Esophagus squamous epithelium (tissue), 5 donors: Measurements from ENCODE around the gene GAS2L2. TPM values are rescaled to one million over a fixed set of nuclear protein-coding genes. Genes with fewer than 3 reads are reported as not detected.

Source experiments
- DNase-seq: peaks from one replicate; lab custom pipeline; 2025; lab: John Stamatoyannopoulos, UW
- H3K27ac ChIP-seq, 4 donors: fragments of 200-600 bp; sonication (generic); one replicate each; pipeline ENCODE4 v1.5.1; 2016 to 2019; ENCODE audit warnings: mild to moderate bottlenecking in 1 of 4
- H3K27me3 ChIP-seq, 4 donors: fragments of 200-600 bp; sonication (generic); 1 replicate in 3 of 4; 2 replicates in 1 of 4; pipeline versions ENCODE4 v1.5.1 to v1.6.0; 2017 to 2021; ENCODE audit warnings: antibody characterized with exemption in 1 of 4
- H3K36me3 ChIP-seq, 3 donors: fragments of 200-600 bp; sonication (generic); one replicate each; pipeline ENCODE4 v1.5.1; 2016 to 2019
- H3K4me1 ChIP-seq, 3 donors: fragments of 200-600 bp; sonication (generic); one replicate each; pipeline ENCODE4 v1.5.1; 2017 to 2019
- H3K4me3 ChIP-seq, 4 donors: fragments of 200-600 bp; sonication (generic); 1 replicate in 3 of 4; 2 replicates in 1 of 4; pipeline ENCODE4 v1.5.1; 2016 to 2019; ENCODE audit warnings: mild to moderate bottlenecking in 2 of 4, moderate library complexity in 1 of 4
- H3K9me3 ChIP-seq, 3 donors: fragments of 200-600 bp; sonication (generic); one replicate each; pipeline ENCODE4 v1.5.1; 2016 to 2019
- CTCF ChIP-seq, 6 experiments: fragments of 450-650 bp in 4 of 6; fragments of 200-600 bp in 2 of 6; sonication (generic) in 2 of 6; IDR thresholded peaks; one replicate each; pipeline ENCODE4 v1.5.1; 2016 to 2019; ENCODE audit warnings: antibody characterized with exemption in 6 of 6, mild to moderate bottlenecking in 4 of 6, moderate library complexity in 4 of 6
- POLR2A ChIP-seq, 4 donors: fragments of 450-650 bp; IDR thresholded peaks; one replicate each; pipeline ENCODE4 v1.6.1; 2017; ENCODE audit warnings: antibody characterized with exemption in 4 of 4, mild to moderate bottlenecking in 4 of 4, moderate library complexity in 3 of 4
- WGBS, 2 donors: methylation state at CpG; one replicate each; pipeline ENCODE4 v1.1.5; 2018; 5-methylcytosine and 5-hydroxymethylcytosine counted together
- intact Hi-C: fragments of 100-400 bp; cut with DNase I; formaldehyde crosslinking; loops from one replicate; pipeline ENCODE4 v1.15.0; 2022
- total RNA-seq, 4 donors: library from RNA; depleted of rRNA; stranded (reverse); fragments of >200 nt; gene quantifications; one replicate each; pipeline ENCODE4 v1.1.0, GENCODE V29; 2016
- donor health status: DM: yes; HTN: yes; CAD: no.

Gene GAS2L2
- total RNA-seq, 4 donors from 2014 or later = not detected

DNA sequence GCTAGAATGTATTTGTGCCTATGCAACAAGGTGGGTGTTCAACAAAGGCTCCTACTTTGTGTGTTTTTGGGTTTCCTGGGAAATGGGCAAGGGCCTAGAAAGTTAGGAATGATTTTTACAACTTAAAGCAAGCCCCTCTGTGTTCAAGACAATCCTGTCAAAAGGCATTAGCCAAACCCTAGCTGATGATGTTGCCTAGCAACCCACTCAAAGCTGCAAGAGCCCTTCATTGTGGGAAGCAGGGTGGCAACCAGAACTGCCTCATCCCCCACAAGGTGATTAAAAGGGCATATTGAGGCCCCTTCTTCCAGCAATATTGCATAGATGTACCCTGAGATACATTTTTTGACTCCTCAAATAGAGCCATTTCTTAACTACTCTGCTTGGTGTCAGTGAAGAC is 37.6 kb downstream of the GAS2L2 start:
- intact Hi-C loops = no loop called here
- Histone ChIP-seq H3K27ac (no peak overlapping the region), H3K27me3 (no peaks in the 10 kb centered on the region), H3K9me3 (no peaks in the 10 kb centered on the region), H3K36me3 (peaks cover 0 to 74% (median 9%) of the 10 kb centered on the region in 3 donors), H3K4me3 (no peak overlapping the region), H3K4me1 (peaks cover 3 to 38% (median 3%) of the 10 kb centered on the region in 3 donors)
- no peak for DNase-seq
- no peak for TF ChIP-seq POLR2A (IDR thresholded peaks at IDR 0.05)

DNA sequence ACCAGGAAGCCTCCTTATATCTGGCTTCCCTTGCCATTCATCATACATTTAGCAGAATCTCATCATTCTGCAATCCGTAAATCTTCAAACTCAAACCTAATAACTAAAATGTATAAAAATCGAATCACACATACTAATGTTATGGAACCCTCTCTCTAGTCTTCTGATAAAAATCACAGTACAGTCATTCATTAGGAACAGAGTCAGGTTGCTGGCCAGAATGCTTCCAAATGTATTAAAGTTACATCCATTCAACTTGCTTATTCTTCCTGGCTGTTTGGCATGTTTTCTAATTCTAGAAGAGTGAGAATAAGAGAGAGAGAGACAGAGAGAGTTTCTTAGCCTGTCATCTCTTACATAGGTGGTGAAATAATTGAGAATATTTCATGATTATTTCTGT is 38.1 kb downstream of the GAS2L2 start:
- 84 to 88% methylated on average over 2 of the region's 2 CpGs for WGBS, 2 donors
- peaks cover 3 to 38% (median 3%) of the 10 kb centered on the region in 3 donors for H3K4me1 ChIP-seq

GRCh38 chr17:35713069-35713728 is 39.8 kb downstream of the GAS2L2 start:
- WGBS, 2 donors = 52 to 54% methylated on average over 6 to 7 of the region's 7 CpGs
- DNase-seq = no peak
- H3K4me3 ChIP-seq = no peak overlapping the region
- intact Hi-C loops = no loop called here
- H3K36me3 ChIP-seq = peaks cover 0 to 80% (median 5%) of the 10 kb centered on the region in 3 donors
- peak overlapping the region in 1 of 4 donors; percentile 3 for H3K27ac ChIP-seq
- TF ChIP-seq CTCF (IDR thresholded peaks at IDR 0.05) = no peak
- TF ChIP-seq POLR2A (IDR thresholded peaks at IDR 0.05) = no peak
- H3K27me3 ChIP-seq = no peaks in the 10 kb centered on the region
- no peaks in the 10 kb centered on the region for H3K9me3 ChIP-seq
- H3K4me1 ChIP-seq = peaks cover 0 to 38% (median 3%) of the 10 kb centered on the region in 3 donors

More for the DNA sequence above, 38.1 kb downstream of the GAS2L2 start:
- DNase-seq = no peak
- Histone ChIP-seq H3K9me3 (no peaks in the 10 kb centered on the region), H3K4me3 (no peak overlapping the region), H3K27me3 (no peaks in the 10 kb centered on the region), H3K27ac (no peak overlapping the region), H3K36me3 (peaks cover 0 to 76% (median 9%) of the 10 kb centered on the region in 3 donors)
- no peak for TF ChIP-seq POLR2A (IDR thresholded peaks at IDR 0.05)
- no peak for TF ChIP-seq CTCF (IDR thresholded peaks at IDR 0.05)
- intact Hi-C loops = no loop called here

GRCh38 chr17:35710950-35711349 is 42.1 kb downstream of the GAS2L2 start:
- no peaks in the 10 kb centered on the region for H3K27me3 ChIP-seq
- H3K9me3 ChIP-seq = no peaks in the 10 kb centered on the region
- intact Hi-C loops = no loop called here
- H3K4me1 ChIP-seq = peaks cover 0 to 16% (median 0%) of the 10 kb centered on the region in 3 donors
- no peak overlapping the region for H3K27ac ChIP-seq
- TF ChIP-seq CTCF (IDR thresholded peaks at IDR 0.05) (no peak), POLR2A (IDR thresholded peaks at IDR 0.05) (no peak)
- peaks cover 0 to 60% (median 5%) of the 10 kb centered on the region in 3 donors for H3K36me3 ChIP-seq
- DNase-seq = no peak
- H3K4me3 ChIP-seq = no peak overlapping the region
- 96 to 97% methylated on average over 2 of the region's 2 CpGs for WGBS, 2 donors

DNA sequence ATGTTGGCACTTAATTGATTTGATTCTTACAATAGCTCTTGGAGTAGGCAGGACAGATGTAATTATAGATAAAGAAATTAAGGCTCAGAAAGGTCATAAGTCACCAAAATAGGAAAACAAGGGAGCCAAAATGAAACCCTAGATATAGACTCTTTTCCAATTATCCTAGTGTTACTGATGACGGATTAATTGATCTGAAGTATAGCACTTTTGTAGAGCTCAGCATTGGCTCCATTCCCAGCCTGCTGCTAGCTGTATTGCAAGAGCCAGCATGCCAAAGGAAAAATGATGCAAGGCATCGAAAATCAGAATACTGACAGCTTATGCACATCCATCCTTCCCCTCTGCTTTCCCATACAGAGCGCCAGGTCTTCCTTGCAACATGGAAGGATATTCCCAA is 43.2 kb downstream of the GAS2L2 start:
- no peak overlapping the region for H3K4me3 ChIP-seq
- 47 to 61% methylated on average over 3 of the region's 3 CpGs for WGBS, 2 donors
- peaks cover 0 to 60% (median 5%) of the 10 kb centered on the region in 3 donors for H3K36me3 ChIP-seq
- peaks cover 0 to 16% (median 0%) of the 10 kb centered on the region in 3 donors for H3K4me1 ChIP-seq
- TF ChIP-seq POLR2A (IDR thresholded peaks at IDR 0.05) (no peak), CTCF (IDR thresholded peaks at IDR 0.05) (no peak)
- intact Hi-C loops = no loop called here
- no peaks in the 10 kb centered on the region for H3K27me3 ChIP-seq
- DNase-seq = no peak
- H3K27ac ChIP-seq = no peak overlapping the region
- no peaks in the 10 kb centered on the region for H3K9me3 ChIP-seq
